Stimulated activated naive CD4-positive, alpha-beta T cell treated with Interleukin-2 at 50 U/mL for 16 hours (primary cell): ENCODE measurements around the gene ARHGEF5.
"Not testable (repeated sequence)": the region's sequence is repeated elsewhere in the genome, so short reads cannot be mapped to it uniquely, and the experiment has no call there.

ENCODE experiments used
- DNase-seq: peaks from one replicate; lab custom pipeline; 2025; lab: John Stamatoyannopoulos, UW

ARHGEF5 gene

GRCh38 chr7:144384071-144384470 is 28.9 kb downstream of the ARHGEF5 start:
- no peak for DNase-seq

GRCh38 chr7:144384555-144385245 is 29.5 kb downstream of the ARHGEF5 start:
- DNase-seq = peak; percentile 32

- DNase-seq = no peak
Observed at GRCh38 chr7:144386741-144387140, 31.5 kb downstream of the ARHGEF5 start.

- DNase-seq = no peak
Observed at GRCh38 chr7:144388950-144389349, 33.7 kb downstream of the ARHGEF5 start.

- DNase-seq = no peak
Observed at GRCh38 chr7:144390481-144390880, 35.3 kb downstream of the ARHGEF5 start.

- DNase-seq = no peak
Observed at GRCh38 chr7:144391014-144391413, 35.8 kb downstream of the ARHGEF5 start.

- no peak for DNase-seq
Observed at GRCh38 chr7:144391823-144392255, 36.6 kb downstream of the ARHGEF5 start.

- no peak for DNase-seq
Observed at GRCh38 chr7:144397086-144397485, 41.9 kb downstream of the ARHGEF5 start.

- DNase-seq = no peak
Observed at GRCh38 chr7:144398291-144398690, 43.1 kb downstream of the ARHGEF5 start.

- no peak for DNase-seq
Observed at GRCh38 chr7:144398911-144399310, 43.7 kb downstream of the ARHGEF5 start.

GRCh38 chr7:144399946-144400345 is 44.7 kb downstream of the ARHGEF5 start:
- no peak for DNase-seq

GRCh38 chr7:144401490-144401889 is 46.3 kb downstream of the ARHGEF5 start:
- DNase-seq = no peak

- no peak for DNase-seq
Observed at GRCh38 chr7:144403102-144403501, 47.9 kb downstream of the ARHGEF5 start.

GRCh38 chr7:144403649-144404061 is 48.5 kb downstream of the ARHGEF5 start, which contains the start of gene NOBOX:
Gene NOBOX, minus strand, starts transcription at chr7:144403693.
- no peak for DNase-seq

GRCh38 chr7:144404946-144405345 is 49.7 kb downstream of the ARHGEF5 start:
- DNase-seq = no peak

GRCh38 chr7:144407266-144407931 is 52.2 kb downstream of the ARHGEF5 start:
- DNase-seq = no peak

- DNase-seq = no peak
Observed at GRCh38 chr7:144408121-144408520, 52.9 kb downstream of the ARHGEF5 start.

- no peak for DNase-seq
Observed at GRCh38 chr7:144410441-144410840, 55.2 kb downstream of the ARHGEF5 start.

GRCh38 chr7:144414815-144415214 is 59.6 kb downstream of the ARHGEF5 start:
- DNase-seq = no peak

- DNase-seq = no peak
Observed at GRCh38 chr7:144415858-144416257, 60.7 kb downstream of the ARHGEF5 start.

GRCh38 chr7:144416341-144416740 is 61.1 kb downstream of the ARHGEF5 start:
- DNase-seq = no peak

GRCh38 chr7:144418931-144419330 is 63.7 kb downstream of the ARHGEF5 start:
- DNase-seq = not testable (repeated sequence)

GRCh38 chr7:144427539-144427938 is 72.3 kb downstream of the ARHGEF5 start:
- not testable (repeated sequence) for DNase-seq

- DNase-seq = no peak
Observed at GRCh38 chr7:144428431-144428830, 73.2 kb downstream of the ARHGEF5 start.
